Mesenchymal stem cell (in vitro differentiated cells and primary cell): ENCODE data around the gene EIF6.
"Not testable (repeated sequence)": the region's sequence is repeated elsewhere in the genome, so short reads cannot be mapped to it uniquely, and the experiment has no call there.

Experiments used
- DNase-seq: peaks from one replicate; pipeline ENCODE4 v3.0.0-alpha.2; 2013
- H2AFZ ChIP-seq: one replicate; pipeline ENCODE4 v1.6.1; 2013; ENCODE audit warnings: low read depth, mild to moderate bottlenecking, control low read depth, inconsistent platforms, low read length, moderate library complexity
- H2AK5ac ChIP-seq: 2 replicates; pipeline ENCODE4 v1.6.1; 2013; ENCODE audit warnings: low read length, moderate library complexity, mild to moderate bottlenecking, inconsistent platforms; ENCODE audit not compliant: severe bottlenecking
- H2BK120ac ChIP-seq: one replicate; pipeline ENCODE4 v1.6.1; 2013; ENCODE audit warnings: low read depth, mild to moderate bottlenecking, inconsistent platforms, low read length, moderate library complexity
- H2BK12ac ChIP-seq, 2 experiments: one replicate each; pipeline ENCODE4 v1.6.1; 2013; ENCODE audit warnings: inconsistent platforms in 2 of 2, low read length in 2 of 2, mild to moderate bottlenecking in 2 of 2, moderate library complexity in 2 of 2, control low read depth in 1 of 2
- H2BK15ac ChIP-seq: one replicate; pipeline ENCODE4 v1.6.1; 2013; ENCODE audit warnings: mild to moderate bottlenecking, low read depth, inconsistent platforms; ENCODE audit not compliant: poor library complexity, severe bottlenecking
- H2BK5ac ChIP-seq: 2 replicates; pipeline ENCODE4 v1.6.1; 2013; ENCODE audit warnings: low read depth, mild to moderate bottlenecking, low read length, control low read depth, inconsistent platforms; ENCODE audit not compliant: poor library complexity, severe bottlenecking
- H3K14ac ChIP-seq, 2 experiments: one replicate each; pipeline ENCODE4 v1.6.1; 2013; ENCODE audit warnings: inconsistent platforms in 2 of 2, low read length in 2 of 2, control low read depth in 1 of 2, mild to moderate bottlenecking in 1 of 2, moderate library complexity in 1 of 2
- H3K18ac ChIP-seq, 2 experiments: one replicate each; pipeline ENCODE4 v1.6.1; 2013; ENCODE audit warnings: inconsistent platforms in 2 of 2, low read length in 2 of 2, control low read depth in 1 of 2, low read depth in 1 of 2, mild to moderate bottlenecking in 1 of 2
- H3K23ac ChIP-seq, 2 experiments: one replicate each; pipeline ENCODE4 v1.6.1; 2013; ENCODE audit warnings: inconsistent platforms in 2 of 2, low read length in 2 of 2, mild to moderate bottlenecking in 2 of 2, moderate library complexity in 2 of 2, control low read depth in 1 of 2
- H3K27ac ChIP-seq: 2 replicates; pipeline ENCODE4 v1.5.1; 2013; ENCODE audit warnings: mild to moderate bottlenecking, moderate library complexity, low read length, control low read depth, inconsistent platforms; ENCODE audit not compliant: poor library complexity, severe bottlenecking
- H3K27me3 ChIP-seq, 2 experiments: 2 replicates each; pipeline versions ENCODE4 v1.6.1 to v1.7.0; 2013; ENCODE audit warnings: low read length in 2 of 2, mild to moderate bottlenecking in 2 of 2, moderate library complexity in 2 of 2, control low read depth in 1 of 2, inconsistent platforms in 1 of 2; ENCODE audit not compliant: control insufficient read depth in 1 of 2, insufficient read depth in 1 of 2
- H3K36me3 ChIP-seq, 2 experiments: 2 replicates each; pipeline versions ENCODE4 v1.6.1 to v1.7.0; 2013; ENCODE audit warnings: low read length in 2 of 2, control low read depth in 1 of 2, inconsistent platforms in 1 of 2, low read depth in 1 of 2, mild to moderate bottlenecking in 1 of 2; ENCODE audit not compliant: insufficient read depth in 2 of 2, control insufficient read depth in 1 of 2
- H3K4ac ChIP-seq, 2 experiments: one replicate each; pipeline ENCODE4 v1.6.1; 2013; ENCODE audit warnings: inconsistent platforms in 2 of 2, low read length in 2 of 2, mild to moderate bottlenecking in 2 of 2, moderate library complexity in 2 of 2, control low read depth in 1 of 2, low read depth in 1 of 2
- H3K4me1 ChIP-seq: 2 replicates; pipeline ENCODE4 v1.6.1; 2013; ENCODE audit warnings: low read depth, low read length, control low read depth; ENCODE audit not compliant: control insufficient read depth, insufficient read depth
- H3K4me2 ChIP-seq: 2 replicates; pipeline ENCODE4 v1.6.1; 2013; ENCODE audit warnings: low read length, mild to moderate bottlenecking, inconsistent platforms; ENCODE audit not compliant: poor library complexity, severe bottlenecking
- H3K4me3 ChIP-seq, 2 experiments: 2 replicates each; pipeline versions ENCODE4 v1.5.1 to v1.7.0; 2013; ENCODE audit warnings: low read length in 2 of 2, mild to moderate bottlenecking in 2 of 2, control low read depth in 1 of 2, low read depth in 1 of 2; ENCODE audit not compliant: insufficient read depth in 1 of 2
- H3K79me1 ChIP-seq: replicated peaks from 2 replicates; pipeline ENCODE4 v1.6.1; 2013; ENCODE audit warnings: mild to moderate bottlenecking, control low read depth, low read length, inconsistent platforms; ENCODE audit not compliant: poor library complexity, severe bottlenecking
- H3K9ac ChIP-seq: 2 replicates; pipeline ENCODE4 v1.7.0; 2013; ENCODE audit warnings: mild to moderate bottlenecking, low read length, moderate library complexity
- H3K9me3 ChIP-seq: 2 replicates; pipeline ENCODE4 v1.7.0; 2013; ENCODE audit warnings: mild to moderate bottlenecking, low read length; ENCODE audit not compliant: control insufficient read depth
- H4K8ac ChIP-seq: one replicate; pipeline ENCODE4 v1.6.1; 2013; ENCODE audit warnings: inconsistent platforms, mild to moderate bottlenecking, low read length, moderate library complexity
- H4K91ac ChIP-seq: one replicate; pipeline ENCODE4 v1.6.1; 2013; ENCODE audit warnings: mild to moderate bottlenecking, low read length, inconsistent platforms
- WGBS: methylation state at CpG from one replicate; pipeline ENCODE4 v1.1.7; 2013; ENCODE audit warnings: mixed read lengths; 5-methylcytosine and 5-hydroxymethylcytosine counted together

Gene EIF6

GRCh38 chr20:35262321-35262720 is 22.3 kb downstream of the EIF6 start:
- Histone ChIP-seq H3K4me1 (peaks cover 40% of the 10 kb centered on the region), H3K27ac (peak overlapping the region; percentile 86), H3K36me3 (peaks cover 13 to 18% of the 10 kb centered on the region in 2 experiments)
- H2BK120ac ChIP-seq, H3K9me3 ChIP-seq, H2AK5ac ChIP-seq, H2AFZ ChIP-seq, H2BK12ac ChIP-seq, H4K8ac ChIP-seq, H2BK15ac ChIP-seq, H3K23ac ChIP-seq, H3K79me1 ChIP-seq, H3K4me2 ChIP-seq, H3K4ac ChIP-seq, H3K4me3 ChIP-seq, H3K14ac ChIP-seq, H4K91ac ChIP-seq, H3K18ac ChIP-seq, DNase-seq, H3K27me3 ChIP-seq, H3K9ac ChIP-seq, H2BK5ac ChIP-seq: not testable (repeated sequence)
- WGBS = 28% methylated on average over 6 of the region's 10 CpGs

GRCh38 chr20:35260426-35260825 is 24.1 kb downstream of the EIF6 start:
- no peak overlapping the region for H3K4me2 ChIP-seq
- WGBS = 91% methylated on average over 6 of the region's 6 CpGs
- no peak overlapping the region for H3K14ac ChIP-seq
- peak overlapping the region; percentile 19 for H2BK5ac ChIP-seq
- H4K8ac ChIP-seq = no peak overlapping the region
- H3K4ac ChIP-seq = no peak overlapping the region
- no peak overlapping the region for H2BK15ac ChIP-seq
- H3K27me3 ChIP-seq = no peaks in the 10 kb centered on the region
- peaks cover 9% of the 10 kb centered on the region in 2 experiments for H3K36me3 ChIP-seq
- no peak for DNase-seq
- H3K27ac ChIP-seq = peak overlapping the region; percentile 86
- H2BK12ac ChIP-seq = no peak overlapping the region
- no peak overlapping the region for H2AFZ ChIP-seq
- no peaks in the 10 kb centered on the region for H3K9me3 ChIP-seq
- no peak overlapping the region for H3K23ac ChIP-seq
- H2BK120ac ChIP-seq = no peak overlapping the region
- no peak overlapping the region for H3K4me3 ChIP-seq
- peaks cover 8% of the 10 kb centered on the region for H3K79me1 ChIP-seq
- peak overlapping the region; percentile 100 for H2AK5ac ChIP-seq
- no peak overlapping the region for H3K18ac ChIP-seq
- H3K9ac ChIP-seq = no peak overlapping the region
- H4K91ac ChIP-seq = no peak overlapping the region
- H3K4me1 ChIP-seq = peaks cover 40% of the 10 kb centered on the region

GRCh38 chr20:35257175-35257909 is 27.2 kb downstream of the EIF6 start:
- H3K27ac ChIP-seq = no peak overlapping the region
- no peak overlapping the region for H2BK5ac ChIP-seq
- H3K18ac ChIP-seq = no peak overlapping the region
- no peak overlapping the region for H3K9ac ChIP-seq
- no peak overlapping the region for H2BK12ac ChIP-seq
- no peak overlapping the region for H3K23ac ChIP-seq
- H3K27me3 ChIP-seq = no peaks in the 10 kb centered on the region
- WGBS = 90% methylated on average over 6 of the region's 8 CpGs
- peaks cover 8% of the 10 kb centered on the region for H3K79me1 ChIP-seq
- peaks cover 29% of the 10 kb centered on the region for H3K4me1 ChIP-seq
- DNase-seq = no peak
- H3K4me2 ChIP-seq = no peak overlapping the region
- no peak overlapping the region for H4K91ac ChIP-seq
- H3K4me3 ChIP-seq = no peak overlapping the region
- H4K8ac ChIP-seq = no peak overlapping the region
- peak overlapping the region; percentile 24 for H2AK5ac ChIP-seq
- peaks cover 2 to 13% of the 10 kb centered on the region in 2 experiments for H3K36me3 ChIP-seq
- no peak overlapping the region for H2BK120ac ChIP-seq
- H3K14ac ChIP-seq = no peak overlapping the region
- peak overlapping the region; percentile 2 for H2BK15ac ChIP-seq
- H3K9me3 ChIP-seq = no peaks in the 10 kb centered on the region
- H3K4ac ChIP-seq = no peak overlapping the region
- H2AFZ ChIP-seq = no peak overlapping the region

- Histone ChIP-seq H3K4me2 (no peak overlapping the region), H3K4me3 (no peak overlapping the region), H4K8ac (no peak overlapping the region), H2BK15ac (no peak overlapping the region), H2AK5ac (no peak overlapping the region), H3K79me1 (peaks cover 3% of the 10 kb centered on the region), H3K14ac (no peak overlapping the region), H3K27me3 (no peaks in the 10 kb centered on the region), H2BK12ac (no peak overlapping the region), H3K9me3 (no peaks in the 10 kb centered on the region), H3K23ac (no peak overlapping the region), H3K9ac (no peak overlapping the region), H3K36me3 (peaks cover 2 to 7% of the 10 kb centered on the region in 2 experiments), H2BK5ac (no peak overlapping the region), H3K4ac (no peak overlapping the region), H4K91ac (no peak overlapping the region), H2BK120ac (no peak overlapping the region), H3K4me1 (peaks cover 9% of the 10 kb centered on the region), H3K27ac (no peak overlapping the region), H2AFZ (no peak overlapping the region), H3K18ac (no peak overlapping the region)
- 95% methylated on average over 12 of the region's 12 CpGs for WGBS
- DNase-seq = no peak
Measured at GRCh38 chr20:35254448-35254999, 30.0 kb downstream of the EIF6 start.
